GM18909 (cell line): Measurements from ENCODE around the gene GPR50.
A peak's percentile ranks its signal among the peaks of the same experiment; 100 is the strongest.

Experiments
- ATAC-seq: cut with Tn5 transposase; IDR thresholded peaks from one replicate; pipeline ENCODE4 v1.9.1; 2021; ENCODE audit warnings: mild to moderate bottlenecking; ENCODE audit not compliant: unreplicated experiment, poor library complexity

The GPR50 gene

GRCh38 chrX:151176231-151176750 is at the start of gene GPR50:
GPR50 (plus strand) TSS chrX:151176584; CDS start chrX:151176722, 138 bp downstream.
- no peak for ATAC-seq

- ATAC-seq, result no peak
Observed at GRCh38 chrX:151132531-151132930, 43.9 kb upstream of the GPR50 start.

- peak; percentile 83 for ATAC-seq
Observed at GRCh38 chrX:151151665-151152267, 24.6 kb upstream of the GPR50 start.

GRCh38 chrX:151153086-151153485 is 23.3 kb upstream of the GPR50 start:
- no peak for ATAC-seq

- no peak for ATAC-seq
Observed at GRCh38 chrX:151153667-151154066, 22.7 kb upstream of the GPR50 start.

- ATAC-seq, result no peak
Observed at GRCh38 chrX:151155234-151155633, 21.1 kb upstream of the GPR50 start.

GRCh38 chrX:151161690-151162089 is 14.7 kb upstream of the GPR50 start:
- ATAC-seq, result no peak

GRCh38 chrX:151167791-151168345 is 8.5 kb upstream of the GPR50 start:
- no peak for ATAC-seq

- ATAC-seq, result no peak
Observed at GRCh38 chrX:151169783-151170182, 6.6 kb upstream of the GPR50 start.

GRCh38 chrX:151174581-151175282 is 1.7 kb upstream of the GPR50 start:
- ATAC-seq, result no peak

GRCh38 chrX:151175283-151176062 is 911 bp upstream of the GPR50 start:
- ATAC-seq, result no peak

- no peak for ATAC-seq
Observed at GRCh38 chrX:151177141-151178027, 1.0 kb downstream of the GPR50 start.

- ATAC-seq, result no peak
Observed at GRCh38 chrX:151178746-151179145, 2.4 kb downstream of the GPR50 start.

GRCh38 chrX:151180400-151180799 is 4.0 kb downstream of the GPR50 start:
- no peak for ATAC-seq

GRCh38 chrX:151181088-151181487 is 4.7 kb downstream of the GPR50 start:
- no peak for ATAC-seq

- ATAC-seq, result no peak
Observed at GRCh38 chrX:151183233-151183753, 6.9 kb downstream of the GPR50 start.

GRCh38 chrX:151183912-151184565 is 7.7 kb downstream of the GPR50 start:
- ATAC-seq, result no peak

GRCh38 chrX:151184705-151185104 is 8.3 kb downstream of the GPR50 start:
- ATAC-seq, result peak; percentile 66

- ATAC-seq, result no peak
Observed at GRCh38 chrX:151206871-151207270, 30.5 kb downstream of the GPR50 start.
